Stimulated activated memory B cell treated with anti-CD40 and anti-IgM and Interleukin-4, amounts not matched to agents 10 μg/mL and 1 μg/mL and 100 μg/mL, for 72 hours (primary cell): ENCODE measurements around the gene SLIT1.
"Not testable (repeated sequence)": the region's sequence is repeated elsewhere in the genome, so short reads cannot be mapped to it uniquely, and the experiment has no call there.

Experiments used
- ATAC-seq: fragments of 150-1000 bp; cut with Tn5 transposase; 2 replicates; pipeline ENCODE4 v1.10.0; 2021
- H3K27ac Mint-ChIP-seq: one replicate; pipeline ENCODE4 v1.8.0; 2022; ENCODE audit warnings: mild to moderate bottlenecking, mixed read lengths
- H3K27me3 Mint-ChIP-seq: one replicate; pipeline ENCODE4 v1.8.0; 2022; ENCODE audit warnings: mixed read lengths
- H3K36me3 Mint-ChIP-seq: one replicate; pipeline ENCODE4 v1.8.0; 2022; ENCODE audit warnings: mixed read lengths
- H3K4me1 Mint-ChIP-seq: one replicate; pipeline ENCODE4 v1.8.0; 2022; ENCODE audit warnings: mixed read lengths
- H3K4me3 Mint-ChIP-seq: one replicate; pipeline ENCODE4 v1.8.0; 2022; ENCODE audit warnings: mild to moderate bottlenecking, moderate library complexity, mixed read lengths
- H3K9me3 Mint-ChIP-seq: one replicate; pipeline ENCODE4 v1.8.0; 2022; ENCODE audit warnings: mixed read lengths

The SLIT1 gene

GRCh38 chr10:97101166-97101940 lies 84.4 kb downstream of the SLIT1 start:
- Mint-ChIP-seq H3K4me3 (no peak overlapping the region), H3K27me3 (peaks cover 31% of the 10 kb centered on the region), H3K4me1 (peaks cover 14% of the 10 kb centered on the region), H3K36me3 (no peaks in the 10 kb centered on the region), H3K27ac (no peak overlapping the region), H3K9me3 (no peaks in the 10 kb centered on the region)
- ATAC-seq, result no peak

GRCh38 chr10:97100657-97101056 lies 85.1 kb downstream of the SLIT1 start:
- no peaks in the 10 kb centered on the region for H3K36me3 Mint-ChIP-seq
- no peak overlapping the region for H3K27ac Mint-ChIP-seq
- H3K27me3 Mint-ChIP-seq, result peaks cover 38% of the 10 kb centered on the region
- H3K4me3 Mint-ChIP-seq, result no peak overlapping the region
- no peaks in the 10 kb centered on the region for H3K9me3 Mint-ChIP-seq
- H3K4me1 Mint-ChIP-seq, result peaks cover 21% of the 10 kb centered on the region
- no peak for ATAC-seq

- Mint-ChIP-seq H3K27ac (no peak overlapping the region), H3K4me3 (no peak overlapping the region), H3K36me3 (no peaks in the 10 kb centered on the region), H3K27me3 (peaks cover 45% of the 10 kb centered on the region), H3K4me1 (peaks cover 26% of the 10 kb centered on the region), H3K9me3 (no peaks in the 10 kb centered on the region)
- ATAC-seq, result no peak
These were observed 85.9 kb downstream of the SLIT1 start for GRCh38 chr10:97099868-97100267.

- no peak for ATAC-seq
- Mint-ChIP-seq H3K9me3 (no peaks in the 10 kb centered on the region), H3K4me1 (peaks cover 26% of the 10 kb centered on the region), H3K36me3 (no peaks in the 10 kb centered on the region), H3K4me3 (no peak overlapping the region), H3K27ac (no peak overlapping the region), H3K27me3 (peaks cover 53% of the 10 kb centered on the region)
These were observed 86.7 kb downstream of the SLIT1 start for GRCh38 chr10:97099089-97099488.

- H3K4me1 Mint-ChIP-seq, result peaks cover 26% of the 10 kb centered on the region
- ATAC-seq, result no peak
- H3K9me3 Mint-ChIP-seq, result no peaks in the 10 kb centered on the region
- H3K27me3 Mint-ChIP-seq, result peaks cover 70% of the 10 kb centered on the region
- H3K27ac Mint-ChIP-seq, result no peak overlapping the region
- no peak overlapping the region for H3K4me3 Mint-ChIP-seq
- no peaks in the 10 kb centered on the region for H3K36me3 Mint-ChIP-seq
These were observed 88.7 kb downstream of the SLIT1 start for GRCh38 chr10:97097084-97097433.

GRCh38 chr10:97096261-97097083 lies 89.3 kb downstream of the SLIT1 start:
- peaks cover 70% of the 10 kb centered on the region for H3K27me3 Mint-ChIP-seq
- ATAC-seq, result peak; percentile 40
- no peaks in the 10 kb centered on the region for H3K36me3 Mint-ChIP-seq
- H3K9me3 Mint-ChIP-seq, result no peaks in the 10 kb centered on the region
- H3K4me3 Mint-ChIP-seq, result peak overlapping the region; percentile 22
- peaks cover 26% of the 10 kb centered on the region for H3K4me1 Mint-ChIP-seq
- H3K27ac Mint-ChIP-seq, result no peak overlapping the region

GRCh38 chr10:97095701-97096260 lies 90.0 kb downstream of the SLIT1 start:
- Mint-ChIP-seq H3K9me3 (no peaks in the 10 kb centered on the region), H3K36me3 (no peaks in the 10 kb centered on the region), H3K4me1 (peaks cover 22% of the 10 kb centered on the region), H3K4me3 (peak overlapping the region; percentile 19), H3K27ac (no peak overlapping the region), H3K27me3 (peaks cover 70% of the 10 kb centered on the region)
- ATAC-seq, result no peak

- Mint-ChIP-seq H3K4me1 (peaks cover 5% of the 10 kb centered on the region), H3K27me3 (peaks cover 71% of the 10 kb centered on the region), H3K9me3 (no peaks in the 10 kb centered on the region), H3K36me3 (no peaks in the 10 kb centered on the region), H3K27ac (no peak overlapping the region), H3K4me3 (no peak overlapping the region)
- no peak for ATAC-seq
These were observed 95.1 kb downstream of the SLIT1 start for GRCh38 chr10:97090644-97091043.

- Mint-ChIP-seq H3K9me3 (no peaks in the 10 kb centered on the region), H3K4me3 (no peak overlapping the region), H3K27ac (no peak overlapping the region), H3K36me3 (no peaks in the 10 kb centered on the region), H3K27me3 (peaks cover 69% of the 10 kb centered on the region), H3K4me1 (no peaks in the 10 kb centered on the region)
- ATAC-seq, result no peak
These were observed 95.7 kb downstream of the SLIT1 start for GRCh38 chr10:97090035-97090434.

GRCh38 chr10:97089209-97089870 lies 96.4 kb downstream of the SLIT1 start:
- Mint-ChIP-seq H3K4me3 (no peak overlapping the region), H3K36me3 (no peaks in the 10 kb centered on the region), H3K9me3 (no peaks in the 10 kb centered on the region), H3K27ac (no peak overlapping the region), H3K27me3 (peaks cover 69% of the 10 kb centered on the region), H3K4me1 (no peaks in the 10 kb centered on the region)
- no peak for ATAC-seq

- ATAC-seq, result no peak
- Mint-ChIP-seq H3K27ac (no peak overlapping the region), H3K27me3 (peaks cover 63% of the 10 kb centered on the region), H3K9me3 (no peaks in the 10 kb centered on the region), H3K4me3 (no peak overlapping the region), H3K36me3 (no peaks in the 10 kb centered on the region), H3K4me1 (no peaks in the 10 kb centered on the region)
These were observed 98.5 kb downstream of the SLIT1 start for GRCh38 chr10:97087296-97087695.

- Mint-ChIP-seq H3K4me3 (no peak overlapping the region), H3K9me3 (no peaks in the 10 kb centered on the region), H3K27ac (no peak overlapping the region), H3K36me3 (no peaks in the 10 kb centered on the region), H3K4me1 (no peaks in the 10 kb centered on the region), H3K27me3 (peaks cover 70% of the 10 kb centered on the region)
- ATAC-seq, result no peak
These were observed 99.2 kb downstream of the SLIT1 start for GRCh38 chr10:97086530-97086929.

- Mint-ChIP-seq H3K27me3 (peaks cover 75% of the 10 kb centered on the region), H3K27ac (no peak overlapping the region), H3K36me3 (no peaks in the 10 kb centered on the region), H3K9me3 (no peaks in the 10 kb centered on the region), H3K4me1 (no peaks in the 10 kb centered on the region), H3K4me3 (no peak overlapping the region)
- ATAC-seq, result no peak
These were observed 102.4 kb downstream of the SLIT1 start for GRCh38 chr10:97083228-97083829.

GRCh38 chr10:97082575-97082974 lies 103.2 kb downstream of the SLIT1 start:
- H3K36me3 Mint-ChIP-seq, H3K9me3 Mint-ChIP-seq, H3K4me3 Mint-ChIP-seq, H3K4me1 Mint-ChIP-seq, ATAC-seq, H3K27ac Mint-ChIP-seq: not testable (repeated sequence)
- peaks cover 68% of the 10 kb centered on the region for H3K27me3 Mint-ChIP-seq
